GM18861 (cell line): ENCODE results near the gene PTS.

Source experiments
- ATAC-seq: cut with Tn5 transposase; IDR thresholded peaks from one replicate; pipeline ENCODE4 v1.9.1; 2021; ENCODE audit not compliant: unreplicated experiment

PTS gene

DNA sequence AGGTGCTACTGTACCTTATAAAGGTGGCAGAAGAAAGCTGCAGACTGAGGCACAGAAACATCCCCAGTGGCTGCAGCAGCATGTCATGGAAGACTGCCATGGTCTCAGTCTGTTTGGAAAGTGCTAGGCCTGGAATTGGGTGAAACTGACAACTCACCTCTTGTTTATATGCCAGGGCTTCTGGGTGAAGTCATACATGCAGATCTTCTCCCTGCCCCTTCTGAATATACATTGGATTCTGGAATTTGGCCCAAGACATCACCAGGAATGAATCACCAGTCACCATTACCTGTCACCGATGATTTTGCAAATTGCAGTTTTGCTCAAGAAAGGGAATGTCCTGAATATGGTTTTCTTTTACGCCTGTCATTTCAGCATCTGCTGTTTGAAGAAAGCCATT is 34.3 kb downstream of the PTS start, which contains the start of gene PLET1:
PLET1 (minus strand) TSS at position 371 of the 400 bp plus-strand sequence; CDS start at position 100, 271 bp downstream.
- no peak for ATAC-seq

DNA sequence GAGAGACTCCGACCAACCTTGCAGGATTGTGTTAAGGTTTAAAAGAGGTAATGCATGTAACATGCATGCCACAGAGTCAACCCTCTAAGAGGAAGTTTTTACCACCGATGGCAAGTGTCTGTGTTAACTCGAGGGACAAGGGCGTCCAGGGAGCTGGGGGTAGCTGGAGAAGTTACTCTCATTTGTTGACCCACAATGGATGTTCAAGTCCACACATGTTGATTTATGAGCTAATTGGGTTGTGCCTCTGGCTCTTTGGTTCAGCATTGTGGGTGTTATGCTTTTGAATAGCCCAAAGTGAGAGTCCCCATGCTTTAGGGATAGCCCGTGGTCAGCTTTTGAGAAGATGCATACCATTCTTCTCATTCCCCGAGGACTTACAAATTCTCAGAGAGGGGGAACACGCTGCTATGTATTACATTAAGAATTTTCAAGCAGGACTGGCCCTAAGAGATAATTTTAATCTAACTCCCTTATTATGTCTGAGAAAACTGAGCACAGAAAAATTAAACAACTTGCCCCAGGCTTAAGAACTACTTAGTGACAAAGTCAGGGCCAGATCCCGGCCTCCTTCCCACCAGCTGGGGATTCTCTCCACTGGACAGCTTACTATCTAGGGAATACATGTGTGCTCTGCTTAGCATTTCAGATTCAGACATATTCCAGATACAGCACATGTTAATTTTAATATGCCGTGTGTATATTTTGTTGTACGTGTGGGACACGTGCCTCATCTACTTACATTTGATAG is 39.6 kb downstream of the PTS start:
- no peak for ATAC-seq

DNA sequence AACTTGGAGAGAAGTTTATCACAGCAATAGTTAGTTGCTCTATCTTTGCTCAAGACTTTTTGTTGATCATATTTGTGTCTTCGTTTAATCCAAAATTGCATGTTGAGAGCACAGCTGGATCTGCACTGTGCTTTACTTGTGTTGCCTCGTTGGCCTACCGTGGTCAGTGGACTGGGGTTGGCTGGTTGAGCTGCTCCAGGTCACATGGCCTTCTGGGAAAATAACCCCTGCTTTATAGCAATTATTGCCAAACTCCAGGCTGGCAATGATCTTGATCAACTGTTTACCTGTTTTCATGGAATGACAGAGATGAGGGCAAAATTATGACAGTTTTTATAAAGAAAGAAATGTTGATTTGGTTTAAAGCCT is 40.2 kb downstream of the PTS start:
- ATAC-seq: no peak

DNA sequence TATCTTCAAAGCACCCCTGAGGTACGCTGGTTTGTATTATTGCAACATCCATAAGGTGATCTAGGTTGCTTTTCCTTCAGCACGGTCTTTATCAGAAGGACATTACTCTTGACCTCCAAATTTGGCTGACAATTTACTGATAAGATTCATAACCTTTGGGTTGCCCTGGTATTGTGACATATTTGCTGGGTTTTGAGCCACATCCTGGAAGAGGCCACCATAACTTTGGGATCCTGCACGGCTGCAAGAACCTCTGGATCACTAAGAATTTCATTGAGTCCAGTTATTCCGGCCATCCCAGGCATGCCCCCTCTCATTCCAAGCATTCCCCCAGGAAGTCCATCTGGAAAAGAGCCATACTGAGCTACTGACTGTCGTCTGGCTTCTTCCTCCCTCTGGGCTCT is 41.0 kb downstream of the PTS start:
- ATAC-seq: no peak

DNA sequence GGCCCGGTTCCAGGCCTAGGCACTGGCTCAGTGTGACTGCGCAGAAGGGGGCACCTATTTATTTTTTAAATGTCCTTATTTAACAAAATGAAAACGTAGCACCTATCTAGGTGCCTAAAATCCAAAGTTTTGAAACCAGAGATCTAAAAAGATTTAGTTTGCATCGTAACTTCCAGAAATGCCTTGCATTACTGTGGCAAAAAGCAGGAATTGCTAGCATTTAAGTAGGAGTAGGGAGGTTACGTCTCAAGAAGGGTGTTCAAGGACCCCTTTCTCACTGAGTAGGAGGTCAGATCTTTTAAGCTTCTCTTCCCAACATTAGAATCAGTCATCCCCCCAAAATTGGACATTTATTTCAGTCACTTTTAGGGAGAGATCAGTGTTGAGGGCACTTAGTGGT is 42.2 kb downstream of the PTS start:
- ATAC-seq: no peak

DNA sequence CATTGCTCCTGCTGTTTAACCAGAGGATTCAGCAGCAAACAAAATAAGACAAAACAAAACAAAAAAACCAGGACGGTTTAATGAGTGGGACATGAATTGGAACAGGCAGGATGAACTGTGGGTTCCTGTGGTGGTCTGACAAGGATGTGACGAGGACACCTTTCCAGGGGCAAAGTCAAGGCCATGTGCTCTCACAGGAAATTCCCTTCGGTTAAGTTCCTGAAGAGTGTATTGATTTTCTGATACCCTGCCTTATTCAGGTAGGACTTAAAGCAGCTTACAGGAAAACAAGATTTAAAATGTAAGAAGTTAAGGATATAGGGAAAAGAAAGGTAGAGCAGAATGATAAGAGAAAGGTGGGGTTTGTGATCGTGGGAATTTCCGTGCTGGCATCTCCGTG is 42.9 kb downstream of the PTS start:
- no peak for ATAC-seq

DNA sequence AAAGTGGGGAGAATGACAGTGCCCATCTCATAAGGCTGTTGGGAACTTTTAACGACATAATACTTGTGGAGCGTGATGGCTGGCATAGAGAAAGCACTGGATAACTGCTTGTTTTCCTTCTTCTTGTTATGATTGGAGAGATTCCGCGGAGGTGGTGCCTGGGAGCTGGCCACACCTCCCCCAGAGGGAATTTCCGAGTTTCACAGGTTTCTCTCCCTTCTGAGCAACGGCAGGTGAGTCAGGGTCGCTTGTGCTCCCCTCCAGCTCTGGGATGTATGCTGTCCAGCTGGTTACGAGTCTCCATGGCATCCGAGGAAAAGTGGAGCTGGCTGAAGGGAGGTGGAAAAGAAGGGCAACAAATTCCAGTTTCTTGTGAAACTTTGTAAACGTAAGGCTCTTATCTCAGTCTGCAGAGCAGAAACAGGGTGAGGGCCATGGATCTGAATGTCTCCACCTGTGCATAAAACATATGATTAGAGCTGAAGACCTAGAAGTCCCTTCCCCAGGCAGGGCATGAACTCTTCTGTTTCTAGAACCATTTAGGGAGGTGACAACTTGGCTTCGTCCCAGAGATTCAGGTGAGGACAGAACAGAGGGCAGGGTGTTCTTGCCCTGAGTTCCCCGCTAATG is 44.4 kb downstream of the PTS start:
- no peak for ATAC-seq

DNA sequence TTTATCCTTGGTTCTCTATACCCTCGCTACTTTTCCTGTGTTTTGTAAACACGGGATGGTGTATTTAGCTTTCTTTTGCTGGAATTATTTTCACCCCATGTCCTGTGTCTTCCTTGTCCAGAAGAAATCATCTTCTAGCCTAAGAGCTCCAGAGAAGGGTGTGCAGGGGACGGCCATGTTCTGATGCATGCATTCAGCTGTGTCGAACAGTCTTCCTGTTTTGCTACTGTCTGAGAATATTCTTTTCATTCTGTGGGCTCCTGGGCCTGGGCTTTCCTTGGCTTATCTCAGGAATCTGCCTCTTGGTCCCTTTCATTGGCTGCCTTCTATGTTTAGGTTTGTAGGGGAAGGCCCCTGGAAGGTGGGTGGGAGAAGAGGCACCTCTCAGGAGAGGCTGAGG is 45.0 kb downstream of the PTS start:
- ATAC-seq: no peak

DNA sequence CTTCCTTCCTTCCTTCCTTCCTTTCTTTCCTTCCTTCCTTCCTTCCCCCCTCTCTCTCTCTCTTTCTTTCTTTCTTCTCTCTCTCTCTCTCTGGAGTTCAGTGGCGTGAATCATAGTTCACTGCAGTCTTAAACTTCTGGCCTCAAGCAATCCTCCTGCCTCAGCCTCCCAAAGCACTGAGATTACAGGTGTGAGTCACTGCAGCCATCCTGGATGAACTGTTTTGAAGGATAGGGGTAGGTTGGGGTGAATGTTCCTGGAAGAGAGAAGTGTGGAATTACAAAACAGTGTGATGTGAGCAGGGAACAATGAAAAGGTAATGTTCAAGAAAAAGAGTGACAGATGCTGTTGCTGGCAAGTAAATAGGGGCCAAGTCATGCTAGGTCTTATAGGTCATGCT is 46.8 kb downstream of the PTS start:
- no peak for ATAC-seq

DNA sequence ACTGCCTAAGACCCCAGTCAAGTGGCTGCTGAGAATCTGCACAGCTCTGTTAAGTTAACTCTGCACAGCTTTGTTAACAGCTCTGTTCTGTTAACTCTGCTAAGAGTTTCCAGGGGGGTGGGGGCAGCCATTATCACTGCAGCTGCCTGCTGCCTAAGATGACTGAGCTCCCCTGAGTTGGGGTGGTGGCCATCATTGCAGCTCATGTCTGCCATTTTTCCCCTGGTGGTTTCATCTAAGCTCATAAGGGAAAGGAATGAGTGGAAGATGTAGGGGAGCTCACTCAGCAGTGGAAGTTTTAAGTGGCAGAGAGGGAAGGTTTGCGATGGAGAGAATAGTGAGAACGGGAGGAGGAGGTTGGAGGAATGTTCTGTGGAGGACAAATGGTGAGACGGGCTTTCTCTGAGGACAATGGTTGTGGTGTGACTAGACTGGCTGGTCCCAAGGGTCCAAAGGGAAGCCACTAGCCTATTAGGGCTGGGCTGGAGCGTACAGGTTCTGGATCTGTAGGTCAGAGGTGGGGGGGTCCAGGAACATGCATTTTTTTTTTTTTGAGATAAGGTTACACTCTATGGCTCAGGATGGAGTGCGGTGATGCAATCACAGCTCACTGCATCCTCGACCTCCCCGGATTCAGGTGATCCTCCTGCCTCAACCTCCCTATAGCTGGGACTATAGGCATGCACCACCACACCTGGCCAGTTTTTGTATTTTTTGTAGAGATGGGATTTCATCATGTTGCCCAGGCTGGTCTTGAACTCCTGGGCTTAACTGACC is 48.0 kb downstream of the PTS start:
- ATAC-seq: no peak

DNA sequence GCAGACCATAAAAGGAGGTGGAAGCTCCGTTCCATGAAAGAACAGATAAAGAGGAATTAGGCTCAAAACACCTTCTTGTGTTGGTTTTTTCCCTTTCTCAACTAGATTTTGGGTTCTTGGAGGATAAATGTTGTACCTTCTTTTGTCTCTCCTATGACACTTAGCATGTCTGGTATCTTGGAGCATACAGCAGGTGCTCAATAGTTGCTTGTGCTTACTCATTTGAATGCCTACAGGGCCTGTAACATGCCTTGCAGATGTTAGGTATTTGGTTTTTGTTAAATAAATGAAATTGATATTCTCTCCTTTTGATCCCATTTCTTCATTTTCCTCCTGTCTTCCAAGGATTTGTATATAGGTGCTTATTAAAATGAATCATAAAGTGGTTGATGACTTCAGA is 50.8 kb downstream of the PTS start:
- ATAC-seq: no peak

DNA sequence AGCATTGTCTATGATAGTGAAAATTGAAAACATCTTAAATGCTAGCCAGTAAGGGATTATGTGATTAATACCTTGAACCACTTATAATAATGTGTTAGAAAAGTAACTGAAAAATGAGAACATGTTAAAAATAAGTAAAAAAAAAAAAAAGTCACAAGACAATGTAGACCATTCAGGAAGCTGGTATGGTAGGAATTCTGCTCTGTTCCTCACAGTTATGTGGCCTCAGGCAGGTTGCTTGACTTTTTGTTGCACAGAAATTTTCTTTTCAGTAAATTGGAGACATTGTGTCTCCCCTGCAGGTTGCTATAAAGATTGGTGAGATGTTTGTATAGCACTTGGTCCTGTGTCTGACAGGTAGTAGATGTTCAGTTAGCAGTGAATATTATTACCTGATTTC is 51.7 kb downstream of the PTS start:
- ATAC-seq: no peak

DNA sequence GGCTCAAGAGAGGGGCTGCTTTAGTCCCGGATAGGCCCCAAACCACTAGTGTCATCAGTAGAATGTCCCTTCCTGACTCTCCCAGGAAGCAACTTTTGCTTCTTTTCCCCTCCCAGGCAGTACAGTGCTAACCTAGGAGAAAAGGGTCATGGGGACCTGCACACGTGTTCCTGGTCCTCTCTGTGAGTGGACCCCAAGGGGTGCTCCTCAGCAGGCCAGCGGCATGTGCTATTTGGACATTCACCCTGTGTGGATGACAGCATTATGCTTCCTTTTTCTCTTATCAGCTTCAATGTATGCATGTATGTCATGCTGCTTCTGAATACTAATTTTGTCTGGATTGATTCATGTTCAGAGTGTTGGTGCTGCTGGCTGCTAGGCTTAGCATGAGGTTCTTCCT is 52.6 kb downstream of the PTS start:
- ATAC-seq: no peak

DNA sequence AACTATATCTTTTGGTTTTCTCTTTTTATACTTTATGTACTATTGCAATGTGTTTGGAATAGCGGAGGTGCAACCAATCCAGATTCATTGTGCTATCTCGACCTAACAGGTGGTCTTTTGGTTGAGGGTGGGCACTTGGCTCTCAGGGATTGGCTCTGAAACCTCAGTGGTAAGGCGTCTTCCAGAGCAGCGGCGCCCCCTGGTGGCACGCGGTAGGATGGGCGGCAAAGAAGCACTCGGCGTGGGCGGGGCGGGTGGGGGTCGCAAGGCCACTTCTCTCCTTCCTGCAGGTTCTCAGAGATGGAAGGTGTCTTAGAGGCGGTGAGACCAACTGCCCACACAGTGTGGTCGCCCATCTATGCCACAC is 53.7 kb downstream of the PTS start:
- ATAC-seq: no peak

DNA sequence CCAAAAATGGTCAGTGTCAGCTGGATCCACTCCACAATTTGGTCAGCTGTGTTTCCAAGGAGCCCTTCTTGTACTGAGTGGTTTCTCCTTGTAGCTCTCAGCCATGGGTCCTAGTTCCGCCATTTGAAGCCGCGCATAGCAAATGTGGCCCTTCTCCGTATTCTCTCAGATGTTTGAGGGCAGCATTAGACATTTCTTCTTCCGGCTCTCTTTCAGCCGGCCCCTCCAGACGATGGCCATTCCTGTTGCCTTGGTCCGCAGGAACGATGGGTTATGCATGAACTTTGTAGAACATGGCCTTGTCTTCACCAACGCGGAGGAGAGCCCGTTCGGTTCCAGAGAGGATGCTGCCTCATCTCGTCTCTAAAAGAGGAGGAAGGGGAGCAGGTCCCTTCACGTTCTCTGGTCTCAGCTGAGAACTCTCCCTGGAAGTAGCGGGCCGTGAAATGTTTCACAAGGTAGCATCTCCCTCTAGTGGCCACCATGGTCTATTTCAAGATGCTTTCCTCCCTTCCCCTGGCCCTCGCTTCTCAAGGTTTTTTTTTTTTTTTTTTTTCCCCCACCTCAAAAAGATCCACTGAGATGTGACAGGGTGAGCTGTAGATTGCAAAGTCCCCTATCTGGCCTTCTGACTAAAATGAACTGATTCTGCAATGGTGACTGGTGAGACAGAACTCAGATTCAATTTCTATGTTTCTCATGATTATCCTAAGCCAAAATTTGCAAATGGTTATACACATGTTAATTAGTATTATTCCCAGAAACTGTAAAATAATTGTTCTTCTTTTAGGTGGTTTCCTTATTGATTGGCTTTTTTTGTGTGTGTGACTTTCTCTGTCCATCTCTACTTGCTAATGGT is 54.3 kb downstream of the PTS start:
- ATAC-seq: no peak

DNA sequence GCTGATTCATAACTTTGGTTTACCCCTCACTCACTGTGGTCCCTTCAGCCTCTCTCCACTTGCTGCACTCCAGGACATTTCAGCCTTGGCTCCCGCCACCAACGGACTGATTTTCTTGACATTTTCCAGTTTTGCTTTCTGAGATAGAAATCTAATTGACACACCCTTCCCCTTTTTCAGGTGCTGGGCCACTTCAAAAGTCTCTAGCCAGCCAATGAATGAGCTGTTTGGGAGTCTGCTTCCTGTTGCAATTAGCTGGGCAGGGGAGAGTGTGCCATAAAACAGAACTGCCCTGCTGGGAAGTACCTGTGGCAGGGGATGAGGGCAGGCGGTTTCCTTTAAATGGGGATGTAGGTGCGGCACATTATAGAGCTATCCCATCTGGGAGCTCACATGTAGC is 55.5 kb downstream of the PTS start:
- ATAC-seq: no peak
